NCI-H1092 (cell line): ENCODE data around the gene IMP3.
A peak's percentile ranks its signal among the peaks of the same experiment; 100 is the strongest.
"Not testable (repeated sequence)": the region's sequence is repeated elsewhere in the genome, so short reads cannot be mapped to it uniquely, and the experiment has no call there.

Experiments
- DNase-seq: peaks from one replicate; lab custom pipeline; 2025; lab: John Stamatoyannopoulos, UW

IMP3 gene, protein sequence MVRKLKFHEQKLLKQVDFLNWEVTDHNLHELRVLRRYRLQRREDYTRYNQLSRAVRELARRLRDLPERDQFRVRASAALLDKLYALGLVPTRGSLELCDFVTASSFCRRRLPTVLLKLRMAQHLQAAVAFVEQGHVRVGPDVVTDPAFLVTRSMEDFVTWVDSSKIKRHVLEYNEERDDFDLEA

DNA sequence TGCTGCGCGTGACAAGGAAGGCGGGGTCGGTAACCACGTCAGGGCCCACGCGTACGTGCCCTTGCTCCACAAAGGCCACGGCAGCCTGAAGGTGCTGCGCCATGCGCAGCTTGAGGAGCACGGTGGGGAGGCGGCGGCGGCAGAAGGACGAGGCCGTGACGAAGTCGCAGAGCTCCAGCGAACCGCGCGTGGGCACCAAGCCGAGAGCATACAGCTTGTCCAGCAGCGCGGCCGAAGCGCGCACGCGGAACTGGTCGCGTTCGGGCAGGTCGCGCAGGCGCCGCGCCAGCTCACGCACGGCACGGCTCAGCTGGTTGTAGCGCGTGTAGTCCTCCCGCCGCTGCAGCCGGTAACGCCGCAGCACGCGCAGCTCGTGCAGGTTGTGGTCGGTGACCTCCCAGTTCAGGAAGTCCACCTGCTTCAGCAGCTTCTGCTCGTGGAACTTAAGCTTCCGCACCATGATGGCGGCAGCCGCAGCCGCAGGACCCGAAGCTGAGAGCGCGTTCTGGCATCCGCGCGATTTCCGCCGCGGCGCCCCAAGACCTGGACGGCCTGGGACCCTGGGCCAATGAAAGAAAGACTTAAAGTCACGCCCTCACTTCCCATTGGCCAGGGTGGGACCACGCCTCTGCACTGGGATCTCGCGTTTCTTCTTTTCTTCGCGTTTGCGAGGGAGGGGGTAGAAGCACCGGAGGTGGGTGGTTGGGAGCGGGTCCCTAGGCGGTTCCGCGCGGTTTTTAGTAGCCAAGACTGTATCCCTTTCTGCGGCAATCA is at the start of gene IMP3:
Gene IMP3, minus strand, starts transcription at position 516 of the 774 bp plus-strand sequence. Its CDS starts 56 bp downstream, at position 460.
- DNase-seq: peak; percentile 95

DNA sequence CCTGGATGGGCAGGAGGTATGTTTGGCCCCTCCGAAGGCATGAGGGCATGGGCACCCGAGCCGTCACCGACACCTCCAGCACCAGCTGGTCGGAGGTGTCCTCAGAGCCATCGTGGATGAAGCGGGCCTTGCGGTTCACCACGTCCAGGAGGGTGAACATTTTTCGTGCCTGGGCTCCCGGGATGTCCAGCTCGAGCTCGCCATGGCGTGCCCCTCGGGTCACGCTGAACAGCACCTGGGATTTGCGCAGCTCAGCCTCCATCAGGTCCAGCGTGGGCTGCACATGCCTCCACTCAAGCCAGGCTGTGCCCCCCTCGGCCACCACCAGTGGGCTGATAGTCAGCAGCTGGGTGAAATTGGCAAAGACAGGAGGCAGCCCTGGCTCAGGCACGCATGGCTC is 49.4 kb upstream of the IMP3 start:
- not testable (repeated sequence) for DNase-seq

DNA sequence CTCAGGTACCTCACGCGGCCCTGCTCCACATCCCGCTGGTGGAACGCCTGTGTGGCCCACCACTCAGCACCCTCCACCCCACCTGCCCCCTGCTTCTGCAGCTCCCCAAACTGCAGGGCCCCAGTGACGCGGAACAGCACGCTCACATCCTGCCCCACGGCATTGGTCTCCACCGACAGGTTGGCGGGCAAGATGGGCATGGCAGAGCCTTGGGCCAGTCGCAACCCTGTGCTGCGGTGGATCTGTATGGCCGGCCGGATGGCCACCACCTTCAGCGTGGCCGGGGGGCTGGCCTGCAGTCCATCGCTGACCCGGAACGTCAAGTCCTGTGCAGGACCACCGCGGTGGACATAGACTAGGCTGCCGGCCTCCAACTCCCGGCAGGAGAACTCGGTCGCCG is 48.8 kb upstream of the IMP3 start:
- no peak for DNase-seq

DNA sequence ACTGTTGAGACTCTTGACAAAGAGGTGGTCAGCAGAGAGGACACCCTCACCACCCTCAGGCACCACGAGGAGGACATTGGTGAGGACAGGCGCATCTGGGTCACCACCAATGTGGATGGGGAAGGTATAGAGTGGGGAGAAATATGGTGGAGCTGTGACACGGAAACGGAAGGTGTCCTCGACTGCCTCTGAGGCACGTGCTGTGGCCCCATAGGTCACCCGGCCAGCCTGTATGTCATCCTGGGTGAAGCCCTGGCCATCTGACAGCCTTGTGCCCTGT is 48.2 kb upstream of the IMP3 start:
- DNase-seq: no peak

DNA sequence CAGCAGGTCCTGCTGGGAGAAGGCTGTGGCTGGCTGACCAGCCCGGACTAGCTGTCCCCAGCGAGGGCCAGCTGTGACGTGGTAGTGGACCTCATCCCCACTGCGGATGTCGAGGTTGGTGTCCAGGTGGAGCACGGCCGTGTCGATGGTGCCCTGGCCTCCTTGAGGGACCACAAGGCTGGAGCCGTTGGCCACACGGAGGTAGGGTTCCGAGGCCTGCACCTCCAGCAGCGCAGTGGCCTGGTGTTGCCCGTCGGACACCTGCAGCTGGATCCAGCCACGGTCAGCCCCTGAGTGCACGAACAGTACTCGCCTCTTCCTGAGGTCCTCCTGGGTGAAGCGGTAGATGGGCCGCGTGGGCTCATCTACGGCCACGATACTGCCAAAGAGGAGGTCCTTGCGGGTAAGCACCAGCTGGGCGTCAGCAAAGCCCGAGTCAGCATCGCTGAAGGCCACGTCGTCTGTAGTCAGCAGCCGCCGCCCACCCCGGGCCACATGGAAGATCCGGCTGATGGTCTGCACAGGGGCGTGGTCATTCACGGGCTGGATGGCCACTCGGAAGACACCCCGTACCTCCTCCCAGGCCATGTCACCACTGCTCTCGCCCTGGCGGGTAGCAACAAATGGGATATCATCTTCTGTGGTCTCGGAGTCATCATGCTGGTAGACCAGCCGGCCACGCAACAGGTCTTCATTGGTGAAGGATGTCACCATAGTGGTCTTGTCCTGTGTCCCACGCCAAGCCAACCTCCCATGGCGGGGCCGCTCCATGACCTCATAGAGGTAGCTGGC is 47.7 kb upstream of the IMP3 start:
- no peak for DNase-seq

DNA sequence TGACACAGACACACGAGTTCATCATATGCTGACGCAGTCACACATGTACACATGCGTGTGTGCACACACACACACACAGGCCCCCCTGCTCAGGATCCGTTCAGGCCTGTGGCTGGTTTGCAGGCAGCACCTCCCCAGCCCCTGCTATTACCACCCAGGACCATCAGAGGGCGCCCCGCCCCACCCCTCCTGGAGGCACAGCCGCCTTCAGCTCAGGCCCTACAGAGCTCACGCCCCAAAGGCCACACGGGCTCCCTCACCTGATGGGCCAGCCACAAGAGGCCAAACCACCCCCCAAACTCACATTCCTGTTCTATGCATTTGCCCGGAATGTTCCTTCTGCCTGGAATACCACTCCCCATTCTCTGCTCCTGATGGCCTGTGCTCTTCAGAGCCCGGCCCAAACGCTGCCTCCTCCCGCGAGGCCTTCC is 46.2 kb upstream of the IMP3 start:
- peak; percentile 8 for DNase-seq

DNA sequence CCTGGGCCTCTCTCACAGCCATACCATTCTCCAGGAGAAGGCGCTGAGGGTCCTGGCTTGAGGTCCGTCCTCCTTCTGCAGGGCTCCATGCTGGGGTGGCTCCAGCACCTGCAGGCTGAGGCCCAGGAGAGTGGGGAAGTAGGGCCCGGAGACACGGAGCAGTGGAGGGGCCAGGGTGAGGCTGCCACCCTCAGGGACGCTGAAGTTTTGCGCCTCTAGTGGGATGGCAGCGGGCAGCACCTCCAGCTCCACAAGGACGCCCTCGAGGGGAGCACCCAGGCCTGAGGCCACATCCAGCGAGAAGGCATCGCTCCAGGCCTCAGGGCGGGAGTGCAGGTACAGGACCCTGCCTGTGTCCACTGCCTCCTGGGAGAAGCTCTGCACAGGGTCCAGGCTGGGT is 45.2 kb upstream of the IMP3 start:
- DNase-seq: no peak

DNA sequence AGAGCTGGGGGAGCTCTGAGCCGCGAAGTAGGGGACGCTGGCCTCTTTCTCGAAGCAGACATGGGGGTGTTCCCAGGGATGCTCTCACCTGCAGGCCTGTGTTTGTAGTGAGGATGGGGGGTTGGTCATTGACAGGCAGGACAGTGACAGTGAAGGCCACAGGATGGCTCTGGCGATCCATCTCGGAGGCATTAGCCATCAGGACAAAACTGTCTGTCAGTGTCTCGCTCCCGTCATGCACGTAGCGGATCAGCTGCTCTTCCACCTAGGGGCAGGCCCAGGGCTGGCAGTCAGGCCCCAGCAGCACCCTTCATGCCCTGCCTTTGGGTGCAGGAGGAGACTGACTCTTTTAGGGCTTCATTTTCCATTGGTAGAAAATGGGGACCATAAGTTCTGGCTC is 44.6 kb upstream of the IMP3 start:
- no peak for DNase-seq

DNA sequence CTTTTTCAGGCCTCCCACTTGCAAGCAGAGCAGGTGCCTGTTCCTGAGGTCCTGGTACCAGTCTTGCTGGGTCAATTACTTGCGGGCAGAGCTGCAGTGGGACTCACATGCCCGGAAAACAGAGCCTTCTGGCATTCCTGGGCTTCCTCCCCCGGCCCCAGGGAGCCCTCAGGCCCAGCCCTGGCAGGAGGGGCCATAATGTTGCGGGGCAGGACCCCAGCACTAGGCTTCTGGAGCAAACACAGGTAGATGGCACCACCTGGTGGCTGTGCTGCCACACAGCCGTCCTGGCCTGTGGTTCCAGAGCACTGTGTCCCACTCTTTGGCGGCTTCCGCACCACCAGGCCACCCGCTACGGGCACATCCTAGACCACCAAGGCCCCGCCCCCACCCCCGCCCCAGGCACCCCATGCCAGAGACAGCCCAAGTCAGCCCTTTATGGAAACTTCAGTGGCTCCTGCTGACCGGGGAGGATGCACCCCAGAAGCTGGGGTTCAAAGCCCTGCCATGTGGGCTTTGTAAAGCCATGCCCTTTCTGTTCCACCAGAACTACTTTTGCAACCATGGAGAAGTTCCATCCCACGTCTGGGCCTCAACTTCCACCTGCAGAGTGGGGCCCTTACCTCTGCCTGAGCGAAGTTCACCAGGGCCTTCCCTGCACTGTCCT is 43.8 kb upstream of the IMP3 start:
- DNase-seq: peak; percentile 4

DNA sequence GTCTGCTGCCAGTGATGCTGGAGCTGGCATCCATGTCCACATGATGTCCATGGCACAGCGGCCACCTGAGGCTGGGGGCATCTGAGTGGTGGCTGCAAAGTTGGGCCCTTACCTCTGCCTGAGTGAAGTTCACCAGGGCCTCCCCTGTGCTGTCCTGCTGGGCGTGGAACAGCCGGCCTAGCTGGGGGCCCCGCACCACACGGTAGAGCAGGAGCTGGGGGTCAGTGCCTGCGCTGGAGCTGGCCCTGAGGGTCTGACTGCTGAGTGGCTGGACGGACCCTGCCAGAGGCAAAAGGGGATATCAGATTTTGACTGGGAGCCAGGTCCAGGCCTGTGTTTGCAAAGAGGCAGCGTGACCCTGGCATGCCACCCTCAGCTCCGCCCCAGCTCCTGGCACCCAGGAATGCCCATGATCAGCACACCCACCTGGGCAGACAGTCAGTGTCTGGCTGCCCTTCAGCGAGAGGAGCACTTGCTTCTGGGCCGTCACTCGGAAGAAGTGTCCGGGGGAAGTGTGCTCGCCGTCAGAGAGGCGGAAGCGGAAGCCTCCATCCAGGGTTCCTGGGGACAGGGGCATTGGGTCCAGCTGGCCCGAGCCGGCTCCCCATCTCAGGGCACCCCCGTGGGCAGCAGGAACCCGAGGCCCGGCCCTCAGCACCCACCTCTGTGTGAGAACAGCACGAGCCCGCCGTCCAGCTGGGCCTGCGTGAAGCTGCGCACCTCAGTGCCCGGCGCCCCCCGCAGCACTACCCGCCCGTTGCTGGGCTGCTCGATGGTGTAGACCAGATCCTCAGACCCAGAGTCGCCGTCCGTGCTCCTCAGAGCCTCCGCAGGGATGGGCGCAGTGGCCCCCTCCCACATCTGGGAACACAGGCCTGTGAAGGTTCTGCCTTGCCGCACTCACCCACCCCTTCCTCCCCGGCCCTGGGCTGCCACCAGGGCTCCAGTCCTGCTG is 42.4 kb upstream of the IMP3 start:
- DNase-seq: no peak

DNA sequence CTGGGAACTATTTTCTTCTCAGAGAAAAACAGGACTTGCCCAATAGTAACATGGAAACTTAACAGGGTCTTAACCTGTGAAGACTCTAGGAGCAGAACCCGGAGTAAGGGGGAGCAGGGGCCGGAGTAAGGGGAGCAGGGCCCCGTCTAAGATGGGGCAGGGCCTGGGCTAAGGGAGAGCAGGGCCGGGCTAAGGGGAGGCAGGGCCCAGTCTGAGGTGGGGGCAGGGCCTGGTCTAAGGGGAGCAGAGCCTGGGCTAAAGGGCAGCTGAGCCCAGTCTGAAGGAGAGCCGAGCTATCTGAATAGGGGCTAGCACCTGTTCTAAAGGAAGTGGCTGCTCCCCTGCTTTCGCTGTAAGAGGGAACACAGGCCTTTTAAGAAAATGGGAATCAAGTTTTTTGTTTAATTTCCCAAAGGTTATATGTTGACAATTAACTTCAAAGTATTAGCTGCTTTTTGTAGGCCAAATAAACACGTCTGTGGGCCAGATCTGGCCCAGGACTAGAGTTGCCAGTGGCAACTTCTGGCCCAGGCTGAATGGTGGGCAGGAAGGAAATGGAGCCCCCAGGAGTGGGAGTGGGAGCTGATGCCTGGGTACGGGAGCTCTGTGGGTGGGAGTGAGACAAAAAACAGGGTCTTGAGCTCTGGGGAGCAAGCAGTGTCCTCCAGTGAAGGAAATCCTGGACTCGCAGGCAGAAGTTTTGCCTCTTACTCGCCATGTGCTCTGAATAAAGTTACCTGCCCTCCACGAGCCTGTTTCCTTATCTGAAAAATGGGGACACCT is 40.2 kb upstream of the IMP3 start:
- DNase-seq: no peak

DNA sequence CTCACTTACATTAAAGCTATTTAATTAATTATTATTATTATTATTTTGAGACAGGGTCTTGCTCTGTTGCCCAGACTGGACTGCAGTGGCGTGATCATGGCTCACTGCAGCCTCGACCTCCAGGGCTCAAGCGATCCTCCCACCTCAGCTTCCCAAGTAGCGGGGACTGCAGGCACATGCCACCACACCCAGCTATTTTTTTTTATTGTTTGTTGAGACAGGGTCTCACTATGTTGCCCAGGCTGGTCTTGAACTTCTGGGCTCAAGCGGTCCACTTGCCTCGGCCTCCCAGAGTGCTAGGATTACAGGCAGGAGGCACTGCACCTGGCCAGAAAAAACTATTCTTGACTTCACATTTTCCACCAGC is 38.3 kb upstream of the IMP3 start:
- DNase-seq: not testable (repeated sequence)

DNA sequence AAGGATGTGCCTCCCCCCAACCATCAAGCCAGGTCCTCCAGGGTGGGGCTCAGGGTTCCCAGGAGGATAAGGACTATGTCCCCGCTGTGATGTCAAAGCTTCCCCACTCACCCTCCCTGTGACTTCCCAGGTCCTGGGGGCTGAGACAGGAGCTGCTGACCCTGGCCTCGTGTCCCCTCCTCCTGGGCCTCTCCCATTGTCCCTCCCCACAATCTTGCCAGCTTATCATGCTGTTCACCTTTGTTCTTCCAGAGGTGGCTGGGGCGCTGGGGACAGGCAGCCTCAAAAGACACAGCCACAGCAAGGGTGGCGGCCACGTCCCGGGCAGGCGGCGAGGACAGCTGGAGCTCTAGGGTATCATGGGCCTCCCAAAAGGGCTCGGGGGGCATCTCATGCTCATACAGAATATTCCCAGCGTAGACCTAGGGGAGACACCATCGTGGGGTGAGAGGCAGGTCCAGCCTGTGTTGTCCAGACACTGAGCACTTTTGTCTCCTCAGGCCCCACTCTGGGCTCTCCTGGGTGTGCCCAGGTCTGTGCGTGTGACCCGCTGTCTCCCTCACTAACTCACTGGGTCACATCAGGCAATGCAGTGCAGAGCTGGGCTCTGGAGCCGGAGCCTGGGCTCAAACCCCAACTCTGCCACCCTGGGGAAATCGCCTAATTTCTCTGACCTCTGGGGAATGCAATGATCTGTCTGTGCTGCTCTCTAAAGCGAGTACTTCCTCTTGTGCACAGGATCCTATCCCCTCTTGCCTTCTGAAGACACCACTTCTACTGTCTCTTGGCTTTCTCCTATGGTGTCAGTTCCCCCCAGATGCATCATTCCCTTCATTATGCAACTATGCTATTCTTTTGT is 37.7 kb upstream of the IMP3 start:
- no peak for DNase-seq

DNA sequence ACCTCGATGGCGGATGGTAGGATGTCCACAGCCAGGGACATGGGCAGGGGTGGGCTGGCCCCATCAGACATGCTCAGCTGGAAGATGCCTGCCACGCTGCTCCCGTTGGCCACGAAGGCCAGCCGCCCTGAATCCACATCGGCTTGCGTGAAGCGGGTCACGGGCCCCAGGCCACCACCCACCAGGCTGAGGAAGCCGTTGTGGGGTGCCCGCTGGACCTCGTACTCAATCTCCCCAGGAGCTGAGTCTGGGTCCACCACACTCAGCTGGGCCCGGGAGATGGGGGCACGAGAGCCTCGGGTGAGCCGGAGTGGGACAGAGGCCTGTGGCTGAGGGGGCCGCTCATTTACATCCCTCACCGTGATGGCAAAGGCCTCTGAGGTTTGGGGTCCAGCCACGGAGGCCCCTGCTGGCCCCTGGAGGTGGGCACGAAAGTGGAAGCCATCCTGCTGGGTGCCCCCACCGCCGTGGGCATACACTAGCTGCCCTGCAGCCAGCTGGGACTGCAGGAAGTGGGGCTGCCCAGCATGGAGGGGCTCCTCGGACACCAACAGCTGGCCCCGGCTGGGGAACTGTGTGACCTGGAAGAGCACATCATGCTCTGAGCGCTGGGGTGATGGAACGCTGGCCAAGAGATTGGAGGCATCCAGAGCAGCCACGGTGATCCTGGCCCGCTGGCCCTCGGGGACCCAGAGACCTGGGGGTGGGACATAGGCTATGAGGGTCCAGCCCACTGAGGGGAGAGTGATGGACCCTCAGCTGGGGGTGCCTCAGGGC is 36.9 kb upstream of the IMP3 start:
- no peak for DNase-seq

DNA sequence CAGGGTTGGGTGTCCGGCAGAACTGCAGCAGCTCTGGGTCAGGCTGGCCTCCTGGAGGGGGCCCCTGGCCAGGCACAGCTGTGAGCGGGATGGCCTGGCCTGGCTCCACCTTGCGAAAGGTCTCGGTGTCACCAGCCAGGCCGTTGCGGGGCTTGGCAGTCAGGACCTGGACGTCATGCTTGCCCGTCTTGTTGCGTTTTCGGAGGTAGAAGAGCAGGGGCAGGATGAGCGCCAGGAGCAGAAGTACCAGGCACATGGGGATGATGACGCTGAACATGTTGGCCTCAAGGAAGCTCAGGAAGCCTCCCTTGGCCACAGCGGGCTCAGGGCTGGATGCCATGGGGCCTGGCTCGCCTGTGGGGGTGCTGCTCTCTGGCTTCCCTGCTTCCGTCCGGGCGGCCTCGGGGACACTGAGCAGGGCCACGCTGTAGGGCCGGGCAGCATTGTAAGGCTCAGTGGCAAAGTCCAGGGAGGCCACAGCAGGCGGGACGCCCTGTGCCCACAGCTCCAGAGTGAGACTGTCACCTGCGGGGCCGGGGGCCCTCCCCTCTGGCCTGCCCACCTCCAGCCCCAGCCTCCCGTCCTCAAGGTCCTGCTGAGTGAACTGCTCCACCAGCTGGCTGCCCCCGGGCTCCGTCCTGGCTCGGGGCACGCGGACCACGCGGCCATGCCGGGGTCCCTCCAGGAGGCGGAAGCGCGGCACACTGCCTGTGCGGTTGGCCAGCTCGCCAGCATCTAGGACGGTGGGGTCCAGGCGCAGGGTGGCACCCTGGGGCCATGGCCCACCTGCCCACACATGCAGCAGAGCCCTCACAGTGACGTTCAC is 35.8 kb upstream of the IMP3 start:
- DNase-seq: no peak

DNA sequence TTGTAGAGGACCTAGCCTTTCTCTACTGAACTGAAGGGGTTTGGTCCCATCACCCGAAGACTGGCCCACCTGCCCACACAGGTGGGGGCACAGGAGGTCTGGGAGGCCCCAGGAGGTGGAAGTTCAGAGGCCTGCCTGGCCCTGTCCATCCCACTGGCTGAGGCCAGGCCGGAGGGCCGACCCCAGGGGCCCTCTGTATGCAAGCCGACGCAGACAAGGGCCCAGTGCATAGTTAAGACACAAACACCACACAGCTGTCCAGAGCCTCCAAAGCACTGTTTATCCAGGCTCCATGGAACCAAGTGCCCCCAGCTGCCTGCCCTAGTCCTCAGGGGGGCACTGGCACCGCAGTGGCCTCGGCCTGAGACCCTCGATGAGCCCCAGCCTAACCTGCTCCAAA is 34.3 kb upstream of the IMP3 start:
- no peak for DNase-seq

DNA sequence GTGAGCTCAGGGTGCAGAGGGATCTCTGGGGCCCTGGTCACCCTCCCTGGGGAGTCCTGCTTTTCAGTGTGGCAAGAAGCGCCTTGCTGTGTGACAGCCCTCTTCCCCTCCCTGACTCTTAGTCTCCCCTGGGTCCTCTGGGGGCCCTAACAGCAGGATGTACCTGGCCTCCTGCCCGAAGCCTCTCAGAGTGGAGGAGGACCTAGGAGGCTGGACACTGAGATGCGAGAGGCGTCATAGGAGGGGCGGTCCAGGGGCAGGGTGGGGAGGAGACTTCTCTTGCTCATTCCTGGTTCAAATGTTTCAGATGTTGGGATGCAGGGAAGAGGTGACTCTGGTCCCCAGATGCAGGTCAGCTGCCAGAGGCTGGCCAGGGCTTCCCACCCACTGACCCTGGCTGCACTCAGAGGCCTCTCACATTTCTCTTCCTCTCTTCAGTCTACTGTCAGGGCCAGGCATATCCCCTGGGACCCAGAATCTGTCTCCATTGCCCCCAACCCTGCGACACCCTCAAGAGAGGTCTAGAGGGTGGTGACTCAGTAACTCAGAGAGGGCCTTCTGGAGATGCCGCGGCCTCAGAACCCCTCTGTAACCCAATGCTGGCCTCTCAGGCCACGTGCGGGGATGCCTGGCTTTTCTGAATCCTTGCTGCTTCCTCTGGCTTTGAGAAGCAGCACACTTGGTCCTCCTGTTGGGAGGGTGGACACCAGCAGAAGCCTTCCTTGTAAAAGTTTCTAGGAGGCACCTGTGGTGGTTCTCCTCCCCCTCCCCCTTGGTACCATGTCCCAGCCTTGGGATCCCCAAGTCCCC is 33.6 kb upstream of the IMP3 start:
- no peak for DNase-seq
